ENCODE measurements around the gene FAM135A. TPM values are rescaled to one million over a fixed set of nuclear protein-coding genes. Genes with fewer than 3 reads are reported as not detected.
A peak's percentile ranks its signal among the peaks of the same experiment; 100 is the strongest.

FAM135A gene
- total RNA-seq, 1 experiment from 2014 or later = 31.0 TPM

DNA sequence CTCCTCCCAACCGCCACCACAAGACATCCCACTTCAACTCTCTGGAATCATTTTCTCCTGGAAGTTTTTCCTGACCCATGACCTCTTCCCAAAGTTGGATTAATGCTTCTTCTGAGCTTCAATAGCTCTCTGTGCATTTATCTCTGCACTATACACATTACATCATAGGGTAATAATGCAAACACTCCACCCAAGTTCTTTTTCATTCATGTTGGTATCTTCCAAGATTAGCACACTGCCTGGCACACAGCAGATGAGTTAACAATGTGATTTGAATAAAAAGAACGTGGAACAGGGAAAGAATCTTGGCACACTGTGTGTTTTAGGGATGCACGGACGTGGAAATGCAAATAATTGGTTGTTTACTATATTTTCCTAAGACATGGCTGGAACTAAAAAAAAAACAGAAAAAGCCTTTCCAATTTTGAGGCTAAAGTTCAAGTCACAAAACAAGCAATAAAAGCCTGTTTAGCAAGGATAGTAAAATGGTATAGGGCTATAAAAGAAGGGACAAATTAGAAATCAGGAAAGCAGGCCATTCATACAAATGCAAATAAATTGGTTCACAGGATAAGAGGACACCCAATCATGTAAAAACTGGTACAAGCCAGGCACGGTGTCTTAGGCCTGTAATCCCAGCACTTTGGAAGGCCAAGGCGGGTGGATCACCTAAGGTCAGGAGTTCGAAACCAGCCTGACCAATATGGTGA lies 1.6 kb upstream of the FAM135A start:
- Mint-ChIP-seq H3K4me3 (peak overlapping the region; percentile 90 to 99; a peak in 4 of 5 replicates), H3K27me3 (ENCODE audit: low read depth) (peaks cover 6% of the 10 kb centered on the region; the same call in 1 of the 2 replicates), H3K4me1 (peaks cover 9 to 14% of the 10 kb centered on the region in 2 experiments), H3K9me3 (peaks cover 0 to 3% of the 10 kb centered on the region in 2 experiments; a peak in 1 of 5 replicates), H3K36me3 (ENCODE audit: insufficient read depth in 1 of 3, low read depth in 3 of 3) (peaks cover 0 to 5% (median 5%) of the 10 kb centered on the region in 3 experiments; a peak in 5 of 7 replicates), H3K27ac (no peak overlapping the region)
- no peak overlapping the region for H2AFZ ChIP-seq (ENCODE audit: low read length)
- no peak overlapping the region for H3K18ac ChIP-seq (ENCODE audit: insufficient read length, low read depth, low read length)
- no CpG with 5 or more reads among the region's 7 CpGs for WGBS (ENCODE audit: extremely low coverage, insufficient read length, low lambda C conversion rate)
- H3K27me3 ChIP-seq (ENCODE audit: insufficient read depth, low read length) = no peaks in the 10 kb centered on the region
- peaks cover 3% of the 10 kb centered on the region for H4K20me1 ChIP-seq (ENCODE audit: control insufficient read depth, insufficient read depth, insufficient read length)
- TF ChIP-seq, protein P1, sequence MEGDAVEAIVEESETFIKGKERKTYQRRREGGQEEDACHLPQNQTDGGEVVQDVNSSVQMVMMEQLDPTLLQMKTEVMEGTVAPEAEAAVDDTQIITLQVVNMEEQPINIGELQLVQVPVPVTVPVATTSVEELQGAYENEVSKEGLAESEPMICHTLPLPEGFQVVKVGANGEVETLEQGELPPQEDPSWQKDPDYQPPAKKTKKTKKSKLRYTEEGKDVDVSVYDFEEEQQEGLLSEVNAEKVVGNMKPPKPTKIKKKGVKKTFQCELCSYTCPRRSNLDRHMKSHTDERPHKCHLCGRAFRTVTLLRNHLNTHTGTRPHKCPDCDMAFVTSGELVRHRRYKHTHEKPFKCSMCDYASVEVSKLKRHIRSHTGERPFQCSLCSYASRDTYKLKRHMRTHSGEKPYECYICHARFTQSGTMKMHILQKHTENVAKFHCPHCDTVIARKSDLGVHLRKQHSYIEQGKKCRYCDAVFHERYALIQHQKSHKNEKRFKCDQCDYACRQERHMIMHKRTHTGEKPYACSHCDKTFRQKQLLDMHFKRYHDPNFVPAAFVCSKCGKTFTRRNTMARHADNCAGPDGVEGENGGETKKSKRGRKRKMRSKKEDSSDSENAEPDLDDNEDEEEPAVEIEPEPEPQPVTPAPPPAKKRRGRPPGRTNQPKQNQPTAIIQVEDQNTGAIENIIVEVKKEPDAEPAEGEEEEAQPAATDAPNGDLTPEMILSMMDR (conservative IDR thresholded peaks at IDR 0.05) = no peak
- H3K9ac ChIP-seq (ENCODE audit: extremely low read depth, insufficient read length, low read length) = no peak overlapping the region
- H3K4me2 ChIP-seq (ENCODE audit: insufficient read depth, insufficient read length, low read length) = no peak overlapping the region
- no peak overlapping the region for H4K91ac ChIP-seq (ENCODE audit: insufficient read length, low read depth, low read length)
- no peak overlapping the region for H3K23ac ChIP-seq (ENCODE audit: insufficient read length, low read depth, low read length)
- no peak overlapping the region for H4K8ac ChIP-seq (replicated peaks; ENCODE audit: insufficient read length, low read depth, low read length)
- no peaks in the 10 kb centered on the region for H3K79me1 ChIP-seq (ENCODE audit: insufficient read depth, low read depth, low read length, poor library complexity, severe bottlenecking)
- H2BK12ac ChIP-seq (ENCODE audit: insufficient read length, low read depth, low read length) = no peak overlapping the region
- no peak overlapping the region for H3K56ac ChIP-seq (ENCODE audit: insufficient read length, low read depth, low read length)
- H2AK5ac ChIP-seq (ENCODE audit: insufficient read length, low read length) = no peak overlapping the region
- DNase-seq = no peak
- H2BK120ac ChIP-seq (ENCODE audit: low read depth, low read length, poor library complexity, severe bottlenecking) = no peak overlapping the region
- H3K27ac ChIP-seq (ENCODE audit: insufficient read length, low read depth, low read length) = no peak overlapping the region
- no peak overlapping the region for H4K5ac ChIP-seq (ENCODE audit: insufficient read length, low read depth, low read length)
- peaks cover 11% of the 10 kb centered on the region for H3K23me2 ChIP-seq (ENCODE audit: insufficient read length, low read depth, low read length, poor library complexity, severe bottlenecking)
- H3K4me1 ChIP-seq (ENCODE audit: insufficient read depth, low read length) = no peaks in the 10 kb centered on the region
- no peaks in the 10 kb centered on the region for H3K9me3 ChIP-seq (ENCODE audit: control insufficient read depth, low read depth, low read length)
- H2BK5ac ChIP-seq (ENCODE audit: insufficient read length, low read length) = no peak overlapping the region
- H3T11ph ChIP-seq (ENCODE audit: low read length) = no peak overlapping the region
- H3K4ac ChIP-seq (ENCODE audit: low read depth, low read length) = no peak overlapping the region
- peaks cover 2% of the 10 kb centered on the region; the same call in 1 of the 2 replicates for H3K79me2 ChIP-seq (ENCODE audit: insufficient read depth, low read length)
- no peak overlapping the region for H2BK20ac ChIP-seq (ENCODE audit: low read depth, low read length, poor library complexity, severe bottlenecking)
- H2BK15ac ChIP-seq (ENCODE audit: low read depth, low read length) = no peak overlapping the region
- no peak overlapping the region for H3K14ac ChIP-seq (ENCODE audit: insufficient read depth, low read length)
